ENCODE results near the gene CMTM1. TPM values are rescaled to one million over a fixed set of nuclear protein-coding genes. Genes with fewer than 3 reads are reported as not detected.

The CMTM1 gene
- total and polyA plus RNA-seq, 4 donors: 4.5 to 12.8 (median 10.0) TPM

- H3K4me1 ChIP-seq (ENCODE audit: control insufficient read depth, insufficient read depth, low read length): no peaks in the 10 kb centered on the region
- no peak for DNase-seq (ENCODE audit: low read depth in 4 of 6, low spot score in 6 of 6)
- peaks cover 2% of the 10 kb centered on the region for H3K36me3 ChIP-seq (ENCODE audit: control insufficient read depth, insufficient read depth, low read length)
- H3K4me3 ChIP-seq (ENCODE audit: low read depth, low read length): no peak overlapping the region
- H3K27ac ChIP-seq (ENCODE audit: low read depth, low read length): no peak overlapping the region
- no peaks in the 10 kb centered on the region for H3K9me3 ChIP-seq (ENCODE audit: control insufficient read depth, insufficient read depth, low read length)
- H3K27me3 ChIP-seq (ENCODE audit: control insufficient read depth, insufficient read depth, low read length): no peaks in the 10 kb centered on the region
- WGBS (ENCODE audit: insufficient coverage): 90% methylated on average over 2 of the region's 2 CpGs
Measured at GRCh38 chr16:66572356-66572755, 6.1 kb downstream of the CMTM1 start.

GRCh38 chr16:66574081-66574480 lies 7.8 kb downstream of the CMTM1 start:
- H3K4me3 ChIP-seq (ENCODE audit: low read depth, low read length): no peak overlapping the region
- no peaks in the 10 kb centered on the region for H3K9me3 ChIP-seq (ENCODE audit: control insufficient read depth, insufficient read depth, low read length)
- no peak overlapping the region for H3K27ac ChIP-seq (ENCODE audit: low read depth, low read length)
- DNase-seq (ENCODE audit: low read depth in 4 of 6, low spot score in 6 of 6): no peak
- peaks cover 2% of the 10 kb centered on the region for H3K36me3 ChIP-seq (ENCODE audit: control insufficient read depth, insufficient read depth, low read length)
- WGBS (ENCODE audit: insufficient coverage): no CpG with 5 or more reads among the region's 1 CpG
- H3K4me1 ChIP-seq (ENCODE audit: control insufficient read depth, insufficient read depth, low read length): peaks cover 13% of the 10 kb centered on the region
- H3K27me3 ChIP-seq (ENCODE audit: control insufficient read depth, insufficient read depth, low read length): peaks cover 16% of the 10 kb centered on the region

- DNase-seq (ENCODE audit: low read depth in 4 of 6, low spot score in 6 of 6): no peak
- Histone ChIP-seq H3K27ac (ENCODE audit: low read depth, low read length) (no peak overlapping the region), H3K9me3 (ENCODE audit: control insufficient read depth, insufficient read depth, low read length) (no peaks in the 10 kb centered on the region), H3K27me3 (ENCODE audit: control insufficient read depth, insufficient read depth, low read length) (peaks cover 20% of the 10 kb centered on the region), H3K4me3 (ENCODE audit: low read depth, low read length) (no peak overlapping the region), H3K4me1 (ENCODE audit: control insufficient read depth, insufficient read depth, low read length) (peaks cover 16% of the 10 kb centered on the region), H3K36me3 (ENCODE audit: control insufficient read depth, insufficient read depth, low read length) (peaks cover 2% of the 10 kb centered on the region)
- WGBS (ENCODE audit: insufficient coverage): 75% methylated on average over 1 of the region's 3 CpGs
Measured at GRCh38 chr16:66574531-66574930, 8.3 kb downstream of the CMTM1 start.

- peaks cover 20% of the 10 kb centered on the region for H3K27me3 ChIP-seq (ENCODE audit: control insufficient read depth, insufficient read depth, low read length)
- peaks cover 2% of the 10 kb centered on the region for H3K36me3 ChIP-seq (ENCODE audit: control insufficient read depth, insufficient read depth, low read length)
- peaks cover 16% of the 10 kb centered on the region for H3K4me1 ChIP-seq (ENCODE audit: control insufficient read depth, insufficient read depth, low read length)
- DNase-seq (ENCODE audit: low read depth in 4 of 6, low spot score in 6 of 6): no peak
- no peak overlapping the region for H3K27ac ChIP-seq (ENCODE audit: low read depth, low read length)
- H3K9me3 ChIP-seq (ENCODE audit: control insufficient read depth, insufficient read depth, low read length): no peaks in the 10 kb centered on the region
- WGBS (ENCODE audit: insufficient coverage): 83% methylated on average over 1 of the region's 3 CpGs
- H3K4me3 ChIP-seq (ENCODE audit: low read depth, low read length): no peak overlapping the region
Measured at GRCh38 chr16:66575060-66575459, 8.8 kb downstream of the CMTM1 start.

GRCh38 chr16:66576296-66576695 lies 10.1 kb downstream of the CMTM1 start:
- H3K4me1 ChIP-seq (ENCODE audit: control insufficient read depth, insufficient read depth, low read length): peaks cover 16% of the 10 kb centered on the region
- H3K36me3 ChIP-seq (ENCODE audit: control insufficient read depth, insufficient read depth, low read length): peaks cover 2% of the 10 kb centered on the region
- 89% methylated on average over 4 of the region's 5 CpGs for WGBS (ENCODE audit: insufficient coverage)
- no peak overlapping the region for H3K4me3 ChIP-seq (ENCODE audit: low read depth, low read length)
- H3K9me3 ChIP-seq (ENCODE audit: control insufficient read depth, insufficient read depth, low read length): no peaks in the 10 kb centered on the region
- H3K27ac ChIP-seq (ENCODE audit: low read depth, low read length): no peak overlapping the region
- no peak for DNase-seq (ENCODE audit: low read depth in 4 of 6, low spot score in 6 of 6)
- H3K27me3 ChIP-seq (ENCODE audit: control insufficient read depth, insufficient read depth, low read length): peaks cover 20% of the 10 kb centered on the region

GRCh38 chr16:66578651-66579531 lies 12.7 kb downstream of the CMTM1 start, which contains the start of gene CMTM2:
TSS of gene CMTM2 (plus strand) at chr16:66579463. CDS start at chr16:66579608, 145 bp downstream.
- Histone ChIP-seq H3K9me3 (ENCODE audit: control insufficient read depth, insufficient read depth, low read length) (no peaks in the 10 kb centered on the region), H3K27me3 (ENCODE audit: control insufficient read depth, insufficient read depth, low read length) (peaks cover 20% of the 10 kb centered on the region), H3K4me3 (ENCODE audit: low read depth, low read length) (peak within 1 kb of the TSS; percentile 29), H3K4me1 (ENCODE audit: control insufficient read depth, insufficient read depth, low read length) (peaks cover 16% of the 10 kb centered on the region), H3K27ac (ENCODE audit: low read depth, low read length) (no peak within 1 kb of the TSS), H3K36me3 (ENCODE audit: control insufficient read depth, insufficient read depth, low read length) (no peaks in the 10 kb centered on the region)
- peak in 3 of 6 donors; percentile 2 to 65 (median 49) for DNase-seq (ENCODE audit: low read depth in 4 of 6, low spot score in 6 of 6)
- 8% methylated on average over 75 of the region's 77 CpGs for WGBS (ENCODE audit: insufficient coverage)

GRCh38 chr16:66580605-66581209 lies 14.5 kb downstream of the CMTM1 start:
- Histone ChIP-seq H3K27me3 (ENCODE audit: control insufficient read depth, insufficient read depth, low read length) (peaks cover 20% of the 10 kb centered on the region), H3K4me3 (ENCODE audit: low read depth, low read length) (no peak overlapping the region), H3K27ac (ENCODE audit: low read depth, low read length) (no peak overlapping the region), H3K36me3 (ENCODE audit: control insufficient read depth, insufficient read depth, low read length) (no peaks in the 10 kb centered on the region), H3K9me3 (ENCODE audit: control insufficient read depth, insufficient read depth, low read length) (no peaks in the 10 kb centered on the region), H3K4me1 (ENCODE audit: control insufficient read depth, insufficient read depth, low read length) (peaks cover 16% of the 10 kb centered on the region)
- 68% methylated on average over 2 of the region's 4 CpGs for WGBS (ENCODE audit: insufficient coverage)
- no peak for DNase-seq (ENCODE audit: low read depth in 4 of 6, low spot score in 6 of 6)

- Histone ChIP-seq H3K9me3 (ENCODE audit: control insufficient read depth, insufficient read depth, low read length) (no peaks in the 10 kb centered on the region), H3K27ac (ENCODE audit: low read depth, low read length) (no peak overlapping the region), H3K4me1 (ENCODE audit: control insufficient read depth, insufficient read depth, low read length) (peaks cover 16% of the 10 kb centered on the region), H3K27me3 (ENCODE audit: control insufficient read depth, insufficient read depth, low read length) (peaks cover 20% of the 10 kb centered on the region), H3K4me3 (ENCODE audit: low read depth, low read length) (no peak overlapping the region), H3K36me3 (ENCODE audit: control insufficient read depth, insufficient read depth, low read length) (no peaks in the 10 kb centered on the region)
- WGBS (ENCODE audit: insufficient coverage): 75% methylated on average over 1 of the region's 3 CpGs
- DNase-seq (ENCODE audit: low read depth in 4 of 6, low spot score in 6 of 6): no peak
Measured at GRCh38 chr16:66581246-66581952, 15.2 kb downstream of the CMTM1 start.

GRCh38 chr16:66585481-66586239 lies 19.4 kb downstream of the CMTM1 start:
- no peak for DNase-seq (ENCODE audit: low read depth in 4 of 6, low spot score in 6 of 6)
- H3K27me3 ChIP-seq (ENCODE audit: control insufficient read depth, insufficient read depth, low read length): no peaks in the 10 kb centered on the region
- peaks cover 11% of the 10 kb centered on the region for H3K4me1 ChIP-seq (ENCODE audit: control insufficient read depth, insufficient read depth, low read length)
- no peak overlapping the region for H3K4me3 ChIP-seq (ENCODE audit: low read depth, low read length)
- no peaks in the 10 kb centered on the region for H3K9me3 ChIP-seq (ENCODE audit: control insufficient read depth, insufficient read depth, low read length)
- no peak overlapping the region for H3K27ac ChIP-seq (ENCODE audit: low read depth, low read length)
- WGBS (ENCODE audit: insufficient coverage): 75% methylated on average over 8 of the region's 10 CpGs
- H3K36me3 ChIP-seq (ENCODE audit: control insufficient read depth, insufficient read depth, low read length): no peaks in the 10 kb centered on the region

Data from spinal cord (tissue), 10 donors.